GM18498 (cell line): ENCODE results near the gene CDH4.
A peak's percentile ranks its signal among the peaks of the same experiment; 100 is the strongest.

Source experiments
- ATAC-seq: cut with Tn5 transposase; IDR thresholded peaks from one replicate; pipeline ENCODE4 v1.9.1; 2021; ENCODE audit warnings: mild to moderate bottlenecking, moderate library complexity; ENCODE audit not compliant: unreplicated experiment

The CDH4 gene

DNA sequence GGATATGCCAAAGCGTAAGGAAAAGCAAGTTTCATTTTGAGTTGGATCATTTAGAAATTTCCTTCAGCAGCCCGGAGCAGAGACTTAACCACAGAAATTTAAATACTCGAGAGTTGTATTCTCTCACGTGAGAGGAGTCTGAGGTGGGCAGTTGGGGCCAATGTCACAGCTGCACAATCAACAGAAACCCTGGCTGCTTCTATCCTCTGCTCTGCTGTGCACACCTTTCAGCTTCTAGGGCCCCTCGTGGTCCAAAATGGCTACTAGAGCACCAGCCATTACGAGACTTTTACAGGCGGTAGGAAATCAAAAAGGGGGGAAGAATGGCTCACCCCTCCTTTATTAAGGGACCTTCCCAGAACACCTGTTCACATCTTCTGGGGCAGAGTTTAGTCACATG, 659.8 kb downstream of the CDH4 start:
- no peak for ATAC-seq

DNA sequence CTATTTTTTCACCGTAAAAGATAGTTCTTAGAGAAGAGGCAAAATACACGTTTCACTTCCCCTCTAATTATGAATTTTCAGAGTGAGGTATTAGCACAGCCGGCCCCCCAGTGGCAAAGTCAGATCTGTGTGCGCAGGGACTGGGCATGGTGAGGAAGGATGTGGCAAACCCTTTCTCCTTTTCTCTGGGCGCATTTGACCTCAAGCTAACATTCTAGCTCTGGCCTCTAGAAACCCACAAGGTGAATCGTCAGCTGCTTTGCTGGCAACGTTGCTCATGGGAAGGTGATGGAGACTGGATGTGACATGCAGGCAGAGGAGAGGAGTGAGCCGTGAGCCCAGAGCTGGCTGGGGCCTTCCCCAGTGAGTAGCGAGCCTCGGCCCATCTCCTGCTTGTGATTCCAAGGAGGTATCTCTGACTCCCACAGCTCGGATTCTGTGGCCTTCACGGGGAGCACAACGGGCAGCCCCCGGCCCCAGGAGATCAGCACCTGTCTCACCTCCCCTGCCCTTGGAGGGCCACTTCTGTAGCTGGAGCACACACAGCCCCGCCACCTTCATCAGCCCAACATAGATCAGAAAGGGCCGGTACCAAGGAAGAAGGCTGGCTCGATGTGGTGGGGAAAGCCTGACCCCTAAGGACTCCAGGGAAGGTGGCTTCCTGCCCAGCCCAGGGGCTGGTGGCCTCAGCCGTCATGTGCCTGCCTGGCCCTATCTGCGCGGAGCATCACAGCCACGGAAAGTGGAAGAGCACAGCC, 660.8 kb downstream of the CDH4 start:
- ATAC-seq, result peak; percentile 81

DNA sequence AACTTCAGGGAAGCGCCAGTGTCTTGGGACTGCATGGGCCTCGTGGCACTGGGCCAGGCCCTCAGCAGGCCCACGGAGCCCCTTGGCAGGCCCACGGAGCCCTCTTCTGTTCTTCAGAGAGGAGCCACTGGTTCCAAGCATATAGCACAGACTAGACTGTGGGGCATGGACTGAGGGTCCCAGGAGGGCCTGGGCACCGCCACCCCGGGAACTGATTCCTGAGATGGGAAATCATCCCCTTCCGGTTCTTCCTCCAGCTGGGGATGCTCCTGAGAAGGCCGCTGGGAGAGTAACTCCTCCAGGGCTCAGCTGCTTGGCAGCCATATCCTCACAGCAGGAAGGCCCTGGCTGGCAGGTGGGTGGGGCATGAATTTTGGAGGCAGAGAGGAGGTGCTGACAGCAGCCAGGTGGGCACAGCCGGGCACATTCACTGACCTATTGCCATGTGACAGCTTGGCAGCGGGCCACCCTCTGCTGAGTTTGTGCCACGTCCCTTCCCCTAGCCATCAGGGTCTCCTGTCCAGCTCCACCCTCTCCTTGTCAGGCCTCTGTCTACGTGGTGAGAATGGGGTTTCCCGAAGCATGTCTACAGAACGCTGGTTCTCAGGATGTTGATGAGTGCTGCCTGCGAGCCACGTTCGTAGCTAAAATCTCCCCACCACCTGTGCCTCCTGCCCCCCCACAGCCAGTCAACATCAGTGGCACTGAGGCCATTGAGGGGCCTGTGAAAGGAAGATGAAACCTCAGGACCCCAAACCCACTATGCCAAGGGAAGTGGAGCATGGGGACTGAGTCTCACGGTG, 661.6 kb downstream of the CDH4 start:
- ATAC-seq, result no peak

GRCh38 chr20:61915101-61915500, 663.0 kb downstream of the CDH4 start:
- ATAC-seq, result no peak

DNA sequence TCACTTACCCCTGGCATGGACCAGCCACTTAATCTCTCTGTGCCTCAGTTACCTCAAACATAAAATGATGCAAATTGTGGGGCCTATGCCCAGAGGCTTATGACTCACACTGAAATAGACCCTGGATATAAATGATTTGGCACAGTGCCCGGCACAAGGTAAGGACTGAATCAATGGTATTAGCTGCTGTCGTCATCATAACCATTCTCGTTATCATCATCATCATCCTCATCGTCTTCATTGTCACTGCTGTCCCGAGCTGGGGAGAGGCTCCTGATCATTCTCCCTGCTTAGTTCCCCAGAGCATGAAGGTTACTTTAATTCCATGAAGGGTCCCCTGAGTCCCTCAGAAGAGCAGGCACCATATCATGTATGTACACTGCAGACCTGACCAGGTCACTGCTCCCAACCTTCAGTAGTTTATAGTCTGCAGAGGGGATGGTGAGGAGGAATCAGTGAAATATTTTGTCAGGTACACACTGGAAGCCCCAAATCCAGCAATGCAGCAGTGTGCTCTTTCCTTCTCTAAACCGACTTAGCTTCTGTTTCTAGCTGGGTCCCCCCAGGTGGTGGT, 664.3 kb downstream of the CDH4 start:
- no peak for ATAC-seq

- no peak for ATAC-seq
Observed at GRCh38 chr20:61917474-61918145, 665.5 kb downstream of the CDH4 start.

GRCh38 chr20:61918548-61918947, 666.5 kb downstream of the CDH4 start:
- no peak for ATAC-seq

DNA sequence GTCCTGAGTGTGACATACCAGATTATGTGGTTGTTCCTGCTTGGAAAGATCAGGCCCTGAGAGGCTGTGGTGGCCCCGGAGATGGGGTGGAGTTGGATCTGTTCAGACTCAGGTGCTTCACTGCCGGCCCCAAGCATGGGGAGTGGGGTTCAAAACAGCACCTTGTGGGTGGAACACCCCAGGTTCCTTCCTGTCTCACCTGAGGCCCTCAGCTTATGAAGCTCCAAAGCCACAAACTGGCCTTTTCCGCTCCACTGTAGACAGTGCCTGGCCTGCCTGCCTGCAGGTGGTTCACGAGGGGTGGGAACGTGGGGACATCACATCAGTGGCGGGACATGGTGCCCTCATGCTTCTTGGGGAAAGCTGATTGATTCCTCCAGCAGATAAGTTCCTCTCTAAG, 667.2 kb downstream of the CDH4 start:
- ATAC-seq, result no peak

GRCh38 chr20:61919675-61920365, 667.8 kb downstream of the CDH4 start:
- no peak for ATAC-seq

- no peak for ATAC-seq
Observed at GRCh38 chr20:61922411-61922810, 670.4 kb downstream of the CDH4 start.

DNA sequence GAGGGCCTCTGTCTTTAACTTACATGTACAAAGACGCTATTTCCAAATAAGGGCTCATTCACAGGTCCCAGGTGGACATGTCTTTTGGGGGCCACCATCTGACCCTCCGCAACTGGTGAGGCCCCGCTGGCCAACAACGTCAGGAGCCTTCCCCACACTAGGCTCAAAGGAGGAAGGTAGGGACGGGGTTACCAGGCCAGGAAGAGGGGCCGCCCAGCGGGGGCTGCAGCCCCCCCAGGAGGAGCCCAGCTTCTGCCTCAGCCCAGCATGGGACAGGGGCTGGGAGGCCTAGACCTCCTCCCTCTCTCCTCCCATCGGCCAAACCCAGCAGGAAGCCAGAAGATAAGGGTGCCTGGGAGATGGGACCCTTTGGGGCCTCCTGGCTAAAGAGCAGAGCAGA, 670.9 kb downstream of the CDH4 start:
- no peak for ATAC-seq

GRCh38 chr20:61923371-61924166, 671.5 kb downstream of the CDH4 start:
- ATAC-seq, result no peak

- no peak for ATAC-seq
Observed at GRCh38 chr20:61924211-61924857, 672.3 kb downstream of the CDH4 start.

GRCh38 chr20:61924858-61925554, 672.9 kb downstream of the CDH4 start:
- no peak for ATAC-seq

- ATAC-seq, result no peak
Observed at GRCh38 chr20:61925555-61926252, 673.6 kb downstream of the CDH4 start.

GRCh38 chr20:61926253-61926613, 674.2 kb downstream of the CDH4 start:
- ATAC-seq, result no peak

- ATAC-seq, result no peak
Observed at GRCh38 chr20:61926796-61927192, 674.7 kb downstream of the CDH4 start.

DNA sequence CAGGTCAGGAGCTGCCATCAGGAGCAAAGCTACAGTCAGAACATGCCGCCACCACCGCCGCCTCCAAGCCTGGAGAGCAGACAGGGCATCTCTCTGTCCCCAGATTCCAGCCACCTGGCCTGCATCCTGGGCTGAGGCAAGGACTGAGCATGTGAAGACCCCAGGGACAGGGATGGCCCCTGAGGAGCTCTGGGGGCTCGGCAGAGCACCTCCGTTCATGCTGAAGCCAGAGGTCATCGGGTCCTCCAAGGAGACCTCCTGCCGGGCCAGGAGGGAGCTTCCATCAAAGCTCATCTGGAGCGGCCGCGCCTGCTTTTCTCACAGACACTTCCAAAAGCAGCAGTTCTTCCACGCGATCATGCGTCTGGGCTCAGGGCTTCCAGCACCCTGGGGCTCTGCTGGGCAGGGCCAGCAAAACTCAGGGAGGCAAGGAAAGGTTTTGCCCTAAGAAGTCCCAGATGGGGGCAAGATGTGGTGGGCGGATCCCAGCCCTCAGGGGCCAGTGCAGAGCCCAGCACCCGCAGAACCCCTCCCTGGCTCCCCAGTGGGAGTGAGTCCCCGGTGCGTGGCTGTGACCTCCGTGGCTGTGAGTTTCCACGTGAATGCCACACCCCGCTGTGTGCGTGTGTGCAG, 675.2 kb downstream of the CDH4 start:
- ATAC-seq, result no peak
